ENCODE data around the gene MCM7.
A peak's percentile ranks its signal among the peaks of the same experiment; 100 is the strongest.

MCM7 gene

GRCh38 chr7:100065452-100066186, 35.6 kb downstream of the MCM7 start:
- no peak for DNase-seq

DNA sequence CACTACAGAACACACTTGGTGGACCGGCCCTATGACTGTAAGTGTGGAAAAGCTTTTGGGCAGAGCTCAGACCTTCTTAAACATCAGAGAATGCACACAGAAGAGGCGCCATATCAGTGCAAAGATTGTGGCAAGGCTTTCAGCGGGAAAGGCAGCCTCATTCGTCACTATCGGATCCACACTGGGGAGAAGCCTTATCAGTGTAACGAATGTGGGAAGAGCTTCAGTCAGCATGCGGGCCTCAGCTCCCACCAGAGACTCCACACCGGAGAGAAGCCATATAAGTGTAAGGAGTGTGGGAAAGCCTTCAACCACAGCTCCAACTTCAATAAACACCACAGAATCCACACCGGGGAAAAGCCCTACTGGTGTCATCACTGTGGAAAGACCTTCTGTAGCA, 37.0 kb downstream of the MCM7 start:
- DNase-seq = no peak

DNA sequence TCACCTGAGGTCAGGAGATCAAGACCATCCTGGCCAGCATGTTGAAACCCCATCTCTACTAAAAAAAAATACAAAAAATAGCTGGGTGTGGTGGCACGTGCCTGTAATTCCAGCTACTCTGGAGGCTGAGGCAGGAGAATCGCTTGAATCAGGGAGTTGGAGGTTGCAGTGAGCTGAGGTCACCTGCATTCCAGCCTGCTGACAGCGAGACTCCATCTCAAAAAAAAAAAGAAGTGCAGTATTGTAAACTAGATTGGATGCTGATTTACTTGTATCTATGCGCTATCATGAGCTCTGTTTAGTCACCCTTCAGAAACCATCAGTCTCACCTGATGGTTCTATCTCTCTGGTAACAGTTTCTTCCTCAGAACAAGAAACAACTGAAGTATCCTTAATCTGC, 37.8 kb downstream of the MCM7 start:
- DNase-seq = no peak

GRCh38 chr7:100061518-100062193, 39.5 kb downstream of the MCM7 start:
- no peak for DNase-seq

DNA sequence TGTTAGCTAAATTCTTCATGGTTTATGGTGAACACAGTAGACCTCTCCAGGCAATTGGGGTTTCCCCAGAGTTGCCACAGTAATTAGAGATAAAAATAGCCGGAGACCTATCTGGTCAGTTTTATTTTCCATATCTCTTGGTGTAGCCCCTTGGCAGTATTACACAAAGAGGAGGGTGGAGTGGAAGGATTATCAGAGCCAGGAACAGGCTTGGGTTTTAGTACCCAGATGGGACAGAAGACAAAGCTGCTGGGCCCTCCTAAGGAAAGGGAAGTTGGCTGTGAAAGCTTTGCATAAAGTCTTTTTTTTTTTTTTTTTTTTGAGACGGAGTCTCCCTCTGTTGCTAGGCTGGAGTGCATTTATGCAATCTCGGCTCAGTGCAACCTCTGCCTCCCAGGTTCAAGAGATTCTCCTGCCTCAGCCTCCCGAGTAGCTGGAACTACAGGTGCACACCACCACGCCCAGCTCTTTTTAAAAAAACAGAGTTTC, 41.9 kb downstream of the MCM7 start:
- DNase-seq = no peak

DNA sequence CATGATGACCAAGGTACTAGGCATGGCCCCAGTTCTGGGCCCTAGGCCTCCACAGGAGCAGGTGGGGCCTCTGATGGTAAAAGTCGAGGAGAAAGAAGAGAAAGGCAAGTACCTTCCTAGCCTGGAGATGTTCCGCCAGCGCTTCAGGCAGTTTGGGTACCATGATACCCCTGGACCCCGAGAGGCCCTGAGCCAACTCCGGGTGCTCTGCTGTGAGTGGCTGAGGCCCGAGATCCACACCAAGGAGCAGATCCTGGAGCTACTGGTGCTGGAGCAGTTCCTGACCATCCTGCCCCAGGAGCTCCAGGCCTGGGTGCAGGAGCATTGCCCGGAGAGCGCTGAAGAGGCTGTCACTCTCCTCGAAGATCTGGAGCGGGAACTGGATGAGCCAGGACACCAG, 44.2 kb downstream of the MCM7 start:
- DNase-seq = no peak

DNA sequence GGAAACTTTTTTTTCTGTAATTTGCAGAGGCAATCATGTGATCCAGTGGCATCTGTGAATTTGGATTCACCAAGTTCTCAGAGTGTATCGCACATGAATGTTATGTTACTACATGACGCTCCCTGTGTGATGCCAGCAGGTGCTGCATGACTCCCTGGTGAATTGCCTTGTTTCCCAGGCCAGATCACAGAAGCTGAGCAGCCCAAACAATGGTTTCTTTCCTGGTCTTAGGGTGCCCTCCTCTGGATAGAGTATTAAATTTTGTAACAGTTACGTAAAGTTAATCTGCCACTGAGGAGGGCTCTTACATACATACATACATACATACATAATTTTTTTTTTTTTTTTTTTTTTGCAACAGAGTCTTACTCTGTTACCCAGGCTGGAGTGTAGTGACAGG, 48.0 kb downstream of the MCM7 start:
- peak; percentile 88 for DNase-seq

DNA sequence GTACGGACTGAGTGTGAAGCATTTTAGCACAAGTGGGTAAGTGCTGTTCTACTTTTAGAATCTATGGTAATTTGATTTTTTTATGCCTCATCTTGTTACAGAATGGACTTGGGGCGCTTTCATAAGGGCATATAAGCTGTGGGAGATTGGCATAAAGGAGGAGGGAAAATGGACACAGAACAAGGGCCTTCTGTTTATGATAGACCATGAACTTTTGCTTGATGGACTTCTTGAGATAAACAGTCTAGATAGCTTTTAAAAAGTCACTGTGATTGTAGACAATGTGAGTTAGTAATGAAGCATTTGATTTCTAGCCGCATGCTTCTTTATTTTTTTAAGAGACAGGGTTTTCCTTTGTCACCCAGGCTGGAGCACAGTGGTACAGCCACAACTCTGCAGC, 49.6 kb downstream of the MCM7 start:
- DNase-seq = no peak

DNA sequence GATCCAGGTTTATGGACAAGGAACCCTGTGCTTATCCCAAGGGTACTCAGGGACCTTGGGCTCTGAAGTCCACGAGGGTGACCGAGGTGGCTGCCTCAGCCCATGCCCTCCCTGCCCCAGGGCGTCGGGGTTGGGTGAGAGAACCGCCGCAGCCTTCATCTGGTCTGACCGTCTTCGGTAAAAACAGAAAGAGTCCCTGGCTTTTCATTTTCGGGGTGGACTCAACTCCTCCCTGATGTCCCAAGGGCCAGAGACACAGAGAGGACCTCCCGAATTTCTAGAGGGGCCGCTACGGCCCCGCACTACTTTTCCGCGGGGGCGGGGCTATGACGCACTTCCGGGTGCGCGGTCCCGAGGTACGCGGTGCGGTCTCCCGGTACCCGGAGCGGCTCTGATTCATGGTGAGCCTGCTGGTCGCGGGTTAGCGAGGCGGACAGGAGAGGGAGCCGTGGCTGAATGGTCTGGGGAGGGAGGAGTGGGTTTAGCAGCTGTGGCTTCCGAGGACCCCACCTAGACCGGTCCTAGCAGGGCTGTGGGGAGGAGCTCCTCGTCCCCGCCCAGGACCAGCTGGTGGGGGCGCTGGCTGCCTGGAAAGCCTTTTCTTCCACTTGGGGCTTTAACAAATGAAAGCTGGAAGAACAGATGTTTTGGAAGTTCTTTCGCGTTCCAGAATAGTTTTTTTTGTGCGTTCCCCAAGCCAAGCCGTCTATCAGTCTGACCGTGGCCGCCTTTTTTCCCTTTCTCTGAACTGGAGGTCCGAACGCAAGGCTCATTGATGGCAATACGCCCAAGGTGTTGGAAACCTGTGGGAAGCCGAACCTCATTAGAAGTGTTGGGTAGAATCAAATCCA, 51.5 kb downstream of the MCM7 start, which contains the start of gene ZSCAN21:
TSS of gene ZSCAN21 (plus strand) at position 334 of the 851 bp plus-strand sequence. CDS start 7,233 bp downstream, outside the sequence.
- DNase-seq = peak; percentile 87

- no peak for DNase-seq
Measured at GRCh38 chr7:100048680-100049079, 52.5 kb downstream of the MCM7 start.

GRCh38 chr7:100044718-100045117, 56.5 kb downstream of the MCM7 start:
- DNase-seq = peak; percentile 13
